ENCODE results near the gene DRAP1.

The DRAP1 gene

GRCh38 chr11:65968600-65969482, 49.6 kb downstream of the DRAP1 start:
- Mint-ChIP-seq H3K9me3 (no peaks in the 10 kb centered on the region), H3K27ac (peak overlapping the region; percentile 49), H3K36me3 (ENCODE audit: low read depth) (peaks cover 51% of the 10 kb centered on the region), H3K4me3 (no peak overlapping the region), H3K27me3 (ENCODE audit: low read depth) (no peaks in the 10 kb centered on the region), H3K4me1 (ENCODE audit: low read depth) (peaks cover 14% of the 10 kb centered on the region)

Data from T-helper 1 cell treated with Interleukin-12 subunit alpha and Interleukin-12 subunit beta and Interleukin-4 antibody, amounts not matched to agents 30 μg/mL and 1 μg/mL, for 36 hours (primary cell).